IPS-15b (cell line): ENCODE data around the gene BMP7.
A peak's percentile ranks its signal among the peaks of the same experiment; 100 is the strongest.

Experiments
- H3K27me3 ChIP-seq: one replicate; pipeline ENCODE4 v1.6.1; 2013; ENCODE audit warnings: low read length; ENCODE audit not compliant: control insufficient read depth, insufficient read depth
- H3K36me3 ChIP-seq: one replicate; pipeline ENCODE4 v1.6.1; 2013; ENCODE audit warnings: low read length; ENCODE audit not compliant: control insufficient read depth, insufficient read depth
- H3K4me1 ChIP-seq: one replicate; pipeline ENCODE4 v1.6.1; 2013; ENCODE audit warnings: mild to moderate bottlenecking, low read length; ENCODE audit not compliant: control insufficient read depth, insufficient read depth
- H3K4me3 ChIP-seq: one replicate; pipeline ENCODE4 v1.5.1; 2013; ENCODE audit warnings: low read depth, low read length
- H3K9ac ChIP-seq: one replicate; pipeline ENCODE4 v1.6.1; 2013; ENCODE audit warnings: low read depth, mild to moderate bottlenecking, low read length
- H3K9me3 ChIP-seq: one replicate; pipeline ENCODE4 v1.6.1; 2013; ENCODE audit warnings: mild to moderate bottlenecking, low read length; ENCODE audit not compliant: control insufficient read depth, insufficient read depth

BMP7 gene

GRCh38 chr20:57263801-57264792 lies 2.3 kb downstream of the BMP7 start:
- Histone ChIP-seq H3K9ac (peak overlapping the region; percentile 24), H3K4me3 (peak overlapping the region; percentile 84), H3K9me3 (no peaks in the 10 kb centered on the region), H3K4me1 (peaks cover 48% of the 10 kb centered on the region), H3K36me3 (no peaks in the 10 kb centered on the region), H3K27me3 (peaks cover 54% of the 10 kb centered on the region)

GRCh38 chr20:57262784-57263609 lies 3.4 kb downstream of the BMP7 start:
- H3K9ac ChIP-seq: no peak overlapping the region
- peaks cover 51% of the 10 kb centered on the region for H3K4me1 ChIP-seq
- H3K36me3 ChIP-seq: no peaks in the 10 kb centered on the region
- peak overlapping the region; percentile 2 for H3K4me3 ChIP-seq
- peaks cover 44% of the 10 kb centered on the region for H3K27me3 ChIP-seq
- no peaks in the 10 kb centered on the region for H3K9me3 ChIP-seq

DNA sequence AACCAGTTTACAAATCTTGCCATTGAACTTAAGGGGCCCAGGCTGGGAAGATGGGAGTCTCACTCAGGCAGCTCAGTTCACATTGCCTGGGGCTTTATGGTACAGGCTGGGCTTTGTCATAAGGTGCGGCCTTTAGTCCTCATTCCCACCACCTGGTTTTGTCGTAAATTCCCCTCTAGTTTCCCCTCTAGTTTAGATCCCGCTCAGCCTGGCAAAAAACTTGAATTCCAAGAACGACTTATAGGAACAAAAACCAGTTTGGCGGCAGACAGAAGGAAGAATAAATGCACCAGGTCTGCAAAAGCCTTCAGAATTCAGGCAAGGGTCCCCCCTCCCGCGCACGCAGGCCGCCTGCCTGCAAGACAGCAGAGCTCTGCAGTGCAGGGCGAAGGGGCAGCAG lies 4.1 kb downstream of the BMP7 start:
- Histone ChIP-seq H3K4me1 (peaks cover 51% of the 10 kb centered on the region), H3K36me3 (no peaks in the 10 kb centered on the region), H3K9me3 (no peaks in the 10 kb centered on the region), H3K27me3 (peaks cover 37% of the 10 kb centered on the region), H3K9ac (no peak overlapping the region), H3K4me3 (peak overlapping the region; percentile 1)

DNA sequence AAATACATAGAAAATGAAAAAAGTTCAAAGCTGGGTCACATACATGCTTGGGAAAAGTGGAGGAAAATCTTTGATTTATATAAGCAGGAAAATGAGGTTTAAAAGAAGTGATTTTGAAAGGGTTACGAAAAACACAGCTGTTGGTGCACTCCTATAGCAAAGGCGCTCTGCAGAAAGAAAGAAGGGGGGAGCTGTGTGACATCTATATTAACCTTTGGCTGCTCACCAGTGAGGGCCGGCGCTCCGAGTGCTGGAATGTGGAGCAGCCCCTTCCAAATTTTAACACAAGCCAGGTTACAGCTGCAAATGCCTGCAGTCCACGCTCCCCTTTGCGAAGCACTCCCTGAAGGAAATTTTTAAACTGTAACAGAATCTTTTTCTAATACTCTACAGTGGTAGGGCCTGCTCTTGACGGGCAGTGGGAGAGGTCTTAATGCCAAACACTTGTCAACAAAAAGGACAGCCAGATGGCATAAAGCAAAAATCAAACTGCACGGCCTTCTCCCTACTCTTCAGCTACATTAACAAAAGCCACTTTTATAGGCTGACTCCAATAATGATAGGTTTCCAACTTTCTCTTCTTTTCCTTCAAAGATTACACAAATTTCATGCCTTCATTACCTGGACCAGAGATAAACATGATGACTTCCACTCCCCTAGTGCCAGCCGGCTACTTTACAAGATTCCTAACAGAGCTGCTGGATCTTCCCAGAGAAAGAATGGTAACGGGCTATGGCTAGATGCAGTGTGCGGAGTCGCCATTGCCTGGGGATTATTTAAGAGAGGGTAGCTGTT lies 4.8 kb downstream of the BMP7 start:
- Histone ChIP-seq H3K9me3 (no peaks in the 10 kb centered on the region), H3K36me3 (no peaks in the 10 kb centered on the region), H3K27me3 (peaks cover 32% of the 10 kb centered on the region), H3K9ac (no peak overlapping the region), H3K4me3 (no peak overlapping the region), H3K4me1 (peaks cover 48% of the 10 kb centered on the region)

- Histone ChIP-seq H3K9me3 (no peaks in the 10 kb centered on the region), H3K9ac (no peak overlapping the region), H3K4me1 (peaks cover 52% of the 10 kb centered on the region), H3K27me3 (peaks cover 32% of the 10 kb centered on the region), H3K4me3 (no peak overlapping the region), H3K36me3 (no peaks in the 10 kb centered on the region)
These were observed 5.5 kb downstream of the BMP7 start for GRCh38 chr20:57260934-57261333.

DNA sequence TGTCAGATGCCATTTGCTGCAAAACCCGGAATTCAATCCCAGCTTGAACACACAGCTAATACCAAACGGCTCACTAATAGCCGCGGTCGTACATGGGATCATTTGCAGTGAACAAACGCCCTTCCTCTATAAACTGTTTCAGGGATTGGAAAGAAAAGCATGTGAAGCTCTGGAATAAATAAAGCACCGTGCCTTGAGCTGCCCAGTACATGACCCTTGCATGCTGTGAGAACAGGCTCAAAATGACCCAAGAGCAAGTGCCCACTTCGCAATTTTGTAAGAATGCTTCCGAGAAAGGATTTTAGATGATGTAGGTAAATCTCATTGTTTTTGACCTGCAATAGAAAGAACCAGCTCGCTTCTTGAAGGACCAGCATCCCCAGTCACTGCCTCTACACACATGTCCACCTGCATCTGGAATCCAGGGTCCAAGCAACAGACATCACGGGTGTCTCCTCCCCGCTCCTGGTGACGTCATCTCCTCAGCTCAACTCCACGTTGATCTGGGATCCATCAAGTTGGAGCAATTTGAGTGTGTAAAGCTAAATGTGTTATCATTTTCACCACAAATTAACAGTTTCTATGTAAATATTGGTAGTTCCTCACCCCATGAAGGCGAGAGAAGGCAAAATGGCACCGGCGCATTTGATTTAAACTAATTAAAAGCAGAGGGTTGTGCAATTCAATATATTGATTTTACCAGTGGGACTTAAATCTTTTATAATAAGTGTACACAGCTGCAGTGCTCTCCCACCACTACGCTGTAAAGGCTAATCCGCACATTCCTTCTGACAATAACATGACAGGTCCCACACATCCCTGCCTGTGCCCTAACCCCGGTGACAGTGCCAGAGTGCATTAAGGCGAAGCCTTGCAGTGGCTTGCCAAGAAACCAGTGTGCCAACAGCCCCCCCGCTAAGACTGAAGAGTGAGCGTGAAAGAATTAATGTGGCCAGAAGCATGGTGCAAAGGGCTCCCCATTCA lies 6.2 kb downstream of the BMP7 start:
- no peak overlapping the region for H3K9ac ChIP-seq
- peaks cover 26% of the 10 kb centered on the region for H3K27me3 ChIP-seq
- H3K4me1 ChIP-seq: peaks cover 55% of the 10 kb centered on the region
- no peak overlapping the region for H3K4me3 ChIP-seq
- no peaks in the 10 kb centered on the region for H3K36me3 ChIP-seq
- no peaks in the 10 kb centered on the region for H3K9me3 ChIP-seq

- Histone ChIP-seq H3K4me1 (peaks cover 55% of the 10 kb centered on the region), H3K9ac (no peak overlapping the region), H3K27me3 (peaks cover 18% of the 10 kb centered on the region)
These were observed 7.1 kb downstream of the BMP7 start for GRCh38 chr20:57259121-57259937.

DNA sequence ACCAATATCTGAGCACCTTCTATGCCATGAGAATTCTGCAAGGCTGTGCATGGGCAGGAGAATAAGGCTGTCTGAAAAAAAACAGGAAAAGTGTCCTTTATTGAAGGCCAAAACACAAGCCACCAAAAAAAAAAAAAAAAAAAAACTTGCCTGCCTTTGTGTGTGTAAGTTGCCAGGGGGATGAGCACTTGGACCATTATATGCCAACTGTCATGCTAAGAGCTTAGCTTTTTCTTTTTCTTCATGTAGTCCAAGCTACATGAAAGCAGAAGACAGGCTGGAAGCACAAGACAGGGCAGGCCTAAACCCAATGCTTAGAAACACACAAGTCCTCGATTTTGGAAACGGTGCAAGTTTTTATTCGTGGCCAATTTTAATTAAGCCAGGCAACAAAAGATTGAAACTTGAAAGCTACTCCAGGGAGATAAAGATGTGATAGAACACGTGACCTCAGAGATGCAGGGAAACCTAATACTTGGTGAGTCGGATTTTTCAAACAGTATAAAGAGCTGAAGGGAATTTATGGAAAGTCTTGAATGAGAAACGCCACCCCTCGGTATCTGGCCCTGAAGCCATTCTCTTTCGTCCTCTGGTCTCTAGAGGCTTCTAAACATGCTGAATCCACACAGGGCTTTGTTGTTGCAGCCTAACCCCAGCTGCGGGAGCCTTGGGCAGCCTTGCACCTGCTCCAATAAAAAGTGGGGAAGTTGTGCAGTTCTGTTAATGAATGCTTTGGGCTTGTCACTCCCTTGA lies 8.6 kb downstream of the BMP7 start:
- no peak overlapping the region for H3K4me3 ChIP-seq
- H3K36me3 ChIP-seq: no peaks in the 10 kb centered on the region
- no peak overlapping the region for H3K9ac ChIP-seq
- H3K9me3 ChIP-seq: no peaks in the 10 kb centered on the region
- peaks cover 48% of the 10 kb centered on the region for H3K4me1 ChIP-seq
- peaks cover 12% of the 10 kb centered on the region for H3K27me3 ChIP-seq

More at GRCh38 chr20:57259121-57259937, 7.1 kb downstream of the BMP7 start:
- Histone ChIP-seq H3K4me3 (no peak overlapping the region), H3K9me3 (no peaks in the 10 kb centered on the region), H3K36me3 (no peaks in the 10 kb centered on the region)

DNA sequence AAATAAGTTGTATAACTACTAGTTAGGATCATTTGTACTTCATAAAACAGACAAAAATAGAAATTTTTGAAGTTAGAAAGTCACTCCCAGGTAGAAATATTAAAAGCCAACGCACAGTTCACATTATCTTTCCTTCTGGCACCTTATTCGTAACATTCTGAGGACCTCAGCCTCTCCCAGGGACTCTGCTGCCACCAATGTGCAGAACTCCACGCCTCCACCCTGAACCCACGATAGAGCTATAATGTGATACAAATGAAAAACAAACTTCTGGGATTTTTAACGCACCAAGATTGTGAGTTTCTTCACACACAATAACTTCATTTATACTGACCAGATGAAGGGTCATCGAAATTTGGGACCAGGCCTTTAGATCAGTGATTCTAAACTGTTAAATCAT lies 9.5 kb downstream of the BMP7 start:
- no peak overlapping the region for H3K4me3 ChIP-seq
- peaks cover 12% of the 10 kb centered on the region for H3K27me3 ChIP-seq
- H3K9me3 ChIP-seq: no peaks in the 10 kb centered on the region
- peaks cover 38% of the 10 kb centered on the region for H3K4me1 ChIP-seq
- H3K9ac ChIP-seq: no peak overlapping the region
- no peaks in the 10 kb centered on the region for H3K36me3 ChIP-seq
